GM23338 (cell line): ENCODE data around the gene LRP1B. TPM values are rescaled to one million over a fixed set of nuclear protein-coding genes. Genes with fewer than 3 reads are reported as not detected.
"Not testable (repeated sequence)": the region's sequence is repeated elsewhere in the genome, so short reads cannot be mapped to it uniquely, and the experiment has no call there.

ENCODE experiments used
- ATAC-seq: fragments of 200-7000 bp; cut with Tn5 transposase; 3 replicates; pipeline ENCODE4 v1.9.1; 2020
- DNase-seq: peaks from one replicate; pipeline ENCODE4 v3.0.0-alpha.2; 2015; ENCODE audit warnings: low spot score
- H2AFZ ChIP-seq: fragments of 200-600 bp; sonication (generic); 2 replicates; pipeline ENCODE4 v1.8.0; 2016; ENCODE audit warnings: antibody characterized with exemption, mild to moderate bottlenecking, moderate library complexity
- H3F3A ChIP-seq: fragments of 200-600 bp; sonication (generic); replicated peaks from 2 replicates; pipeline ENCODE4 v1.8.0; 2017; ENCODE audit warnings: antibody characterized with exemption, mixed run types, low read depth
- H3K27ac ChIP-seq: fragments of 200-600 bp; sonication (generic); 2 replicates; pipeline ENCODE4 v1.6.1; 2016; ENCODE audit warnings: low read depth
- H3K27me3 ChIP-seq: fragments of 200-600 bp; sonication (generic); 2 replicates; pipeline ENCODE4 v1.8.0; 2016; ENCODE audit warnings: mild to moderate bottlenecking, mixed run types, moderate library complexity; ENCODE audit not compliant: insufficient read depth
- H3K36me3 ChIP-seq: fragments of 200-600 bp; sonication (generic); 2 replicates; pipeline ENCODE4 v1.8.0; 2016; ENCODE audit warnings: mild to moderate bottlenecking; ENCODE audit not compliant: insufficient read depth
- H3K4me1 ChIP-seq: fragments of 200-600 bp; sonication (generic); 2 replicates; pipeline ENCODE4 v1.8.0; 2016; ENCODE audit warnings: mild to moderate bottlenecking, moderate library complexity; ENCODE audit not compliant: insufficient read depth
- H3K4me2 ChIP-seq: fragments of 200-600 bp; sonication (generic); 2 replicates; pipeline ENCODE4 v1.7.1; 2017; ENCODE audit warnings: mixed run types
- H3K4me3 ChIP-seq: fragments of 200-600 bp; sonication (generic); 2 replicates; pipeline ENCODE4 v1.6.1; 2016; ENCODE audit warnings: mixed run types
- H3K79me2 ChIP-seq: fragments of 200-600 bp; sonication (generic); replicated peaks from 2 replicates; pipeline ENCODE4 v1.8.0; 2017; ENCODE audit warnings: mild to moderate bottlenecking; ENCODE audit not compliant: insufficient read depth
- H3K9me2 ChIP-seq: fragments of 200-600 bp; sonication (generic); 2 replicates; pipeline ENCODE4 v1.8.0; 2017; ENCODE audit not compliant: insufficient read depth
- H4K20me1 ChIP-seq: fragments of 200-600 bp; sonication (generic); replicated peaks from 2 replicates; pipeline ENCODE4 v1.8.0; 2017; ENCODE audit warnings: mild to moderate bottlenecking; ENCODE audit not compliant: insufficient read depth
- H3K27ac Mint-ChIP-seq: 2 replicates; pipeline ENCODE4 v1.8.0; 2020; ENCODE audit warnings: inconsistent platforms, mild to moderate bottlenecking, moderate library complexity, mixed read lengths
- H3K27me3 Mint-ChIP-seq: 3 replicates; pipeline ENCODE4 v1.8.0; 2022; ENCODE audit warnings: low read depth, mild to moderate bottlenecking, moderate library complexity, mixed read lengths, inconsistent platforms; ENCODE audit not compliant: insufficient read depth, poor library complexity
- H3K36me3 Mint-ChIP-seq: 3 replicates; pipeline ENCODE4 v1.8.0; 2021; ENCODE audit warnings: low read depth, mild to moderate bottlenecking, inconsistent platforms, moderate library complexity, mixed read lengths
- H3K4me1 Mint-ChIP-seq: 3 replicates; pipeline ENCODE4 v1.8.0; 2020; ENCODE audit warnings: mild to moderate bottlenecking, inconsistent platforms, mixed read lengths
- H3K4me3 Mint-ChIP-seq: 3 replicates; pipeline ENCODE4 v1.8.0; 2021; ENCODE audit warnings: moderate library complexity, mild to moderate bottlenecking, inconsistent platforms, mixed read lengths
- H3K9me3 Mint-ChIP-seq: 3 replicates; pipeline ENCODE4 v1.8.0; 2020; ENCODE audit warnings: moderate library complexity, mild to moderate bottlenecking, inconsistent platforms, mixed read lengths
- CREB1 ChIP-seq: fragments of 250-450 bp; sonication (Bioruptor Pico); IDR thresholded peaks from 2 replicates; pipeline ENCODE4 v1.5.0; 2020; ENCODE audit warnings: low read depth, mild to moderate bottlenecking, moderate library complexity
- EZH2 ChIP-seq: fragments of 200-600 bp; sonication (generic); IDR thresholded peaks from one replicate; pipeline ENCODE4 v1.8.0; 2017; ENCODE audit warnings: antibody characterized with exemption, mild to moderate bottlenecking, low read depth; ENCODE audit not compliant: unreplicated experiment
- JUNB ChIP-seq: IDR thresholded peaks from one replicate; pipeline ENCODE4 v1.6.1; 2016; ENCODE audit warnings: antibody characterized with exemption; ENCODE audit not compliant: unreplicated experiment
- NANOG ChIP-seq: IDR thresholded peaks from 2 replicates; pipeline ENCODE4 v1.6.1; 2016; ENCODE audit warnings: antibody characterized with exemption, borderline replicate concordance
- POLR2AphosphoS5 ChIP-seq: IDR thresholded peaks from 2 replicates; pipeline ENCODE4 v1.6.1; 2016; ENCODE audit warnings: antibody characterized with exemption, low read depth
- STAT1 ChIP-seq: IDR thresholded peaks from one replicate; pipeline ENCODE4 v1.6.1; 2016; ENCODE audit warnings: antibody characterized with exemption; ENCODE audit not compliant: unreplicated experiment
- ZNF114 ChIP-seq: fragments of 250-450 bp; sonication (Bioruptor Pico); IDR thresholded peaks from 2 replicates; pipeline ENCODE4 v1.5.0; 2020; ENCODE audit warnings: mild to moderate bottlenecking, moderate library complexity
- polyA plus RNA-seq: library from polyadenylated mRNA; unstranded; fragments of >200 nt; fragmentation: Nextera tagmentation; extraction: Ambion mirVana; gene quantifications from 2 replicates; pipeline ENCODE4 v1.2.1, GENCODE V29; 2016
- total RNA-seq: library from RNA; depleted of rRNA; stranded (reverse); fragments of >200 nt; shearing (Covaris generic); gene quantifications from 2 replicates; pipeline ENCODE4 v1.2.3, GENCODE V29; 2014
- TF ChIP-seq, protein P1 (sequence below): fragments of 250-450 bp; sonication (Bioruptor Pico); IDR thresholded peaks from 2 replicates; pipeline ENCODE4 v1.5.0; 2020; ENCODE audit warnings: mild to moderate bottlenecking, moderate library complexity
- TF ChIP-seq, protein P2 (sequence below): IDR thresholded peaks from 2 replicates; pipeline ENCODE4 v1.6.1; 2016; ENCODE audit warnings: antibody characterized with exemption
- TF ChIP-seq, protein P3 (sequence below): IDR thresholded peaks from one replicate; pipeline ENCODE4 v1.6.1; 2018; ENCODE audit warnings: antibody characterized with exemption; ENCODE audit not compliant: unreplicated experiment
- TF ChIP-seq, protein P4 (sequence below), 2 experiments: fragments of 200-600 bp in 1 of 2; sonication (generic) in 1 of 2; conservative IDR thresholded peaks; 2 replicates each; pipeline versions ENCODE4 v1.5.1 to v1.6.1; 2016 to 2017; ENCODE audit warnings: antibody characterized with exemption in 2 of 2, low read depth in 2 of 2, mild to moderate bottlenecking in 2 of 2, moderate library complexity in 1 of 2

LRP1B gene
- total and polyA plus RNA-seq, 2 experiments from 2014 or later, result 0.15 to 0.97 TPM

DNA sequence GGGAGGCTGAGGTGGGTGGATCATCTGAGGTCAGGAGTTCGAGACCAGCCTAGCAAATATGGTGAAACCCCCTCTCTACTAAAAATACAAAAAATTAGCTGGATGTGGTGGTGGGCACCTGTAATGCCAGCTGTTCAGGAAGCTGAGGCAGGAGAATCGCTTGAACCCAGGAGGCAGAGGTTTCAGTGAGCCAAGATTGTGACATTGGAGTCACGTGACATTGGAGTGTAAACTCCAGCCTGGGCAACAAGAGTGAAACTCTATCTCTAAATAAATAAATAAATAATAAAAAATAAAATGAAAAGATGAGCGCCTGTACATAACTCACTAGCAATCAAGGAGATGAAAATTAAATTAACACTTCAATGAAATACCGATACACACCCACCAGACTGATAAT is 1853.5 kb downstream of the LRP1B start:
- not testable (repeated sequence) for H3K27ac Mint-ChIP-seq, H3K27me3 ChIP-seq, H2AFZ ChIP-seq, H3F3A ChIP-seq, H3K27ac ChIP-seq, H4K20me1 ChIP-seq, H3K9me3 Mint-ChIP-seq, H3K4me3 Mint-ChIP-seq, DNase-seq, ATAC-seq, H3K4me3 ChIP-seq, H3K9me2 ChIP-seq, H3K27me3 Mint-ChIP-seq, H3K4me2 ChIP-seq, H3K36me3 Mint-ChIP-seq, H3K79me2 ChIP-seq, H3K36me3 ChIP-seq
- peaks cover 14% of the 10 kb centered on the region for H3K4me1 Mint-ChIP-seq
- H3K4me1 ChIP-seq, result peaks cover 12% of the 10 kb centered on the region

DNA sequence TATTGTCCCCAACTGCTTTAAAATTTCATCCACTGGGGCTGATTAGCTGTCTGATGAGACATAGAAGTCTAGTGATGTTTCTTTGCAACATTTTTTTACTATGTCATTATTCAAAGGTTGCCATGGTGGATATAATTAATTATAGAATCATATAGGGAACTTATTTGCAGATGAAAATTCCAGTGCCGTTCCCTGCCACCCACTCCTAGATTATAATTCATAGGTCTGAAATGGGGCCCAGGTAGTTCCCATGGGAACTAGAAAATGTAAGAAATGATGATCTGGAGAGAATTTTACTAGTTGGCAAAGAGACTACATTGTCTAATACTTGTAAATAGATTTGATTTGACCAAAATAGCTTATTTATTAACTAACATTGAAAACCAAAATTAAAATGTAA is 1854.2 kb downstream of the LRP1B start:
- Mint-ChIP-seq H3K36me3 (no peaks in the 10 kb centered on the region), H3K4me1 (peaks cover 9% of the 10 kb centered on the region), H3K27me3 (no peaks in the 10 kb centered on the region), H3K9me3 (no peaks in the 10 kb centered on the region), H3K27ac (no peak overlapping the region), H3K4me3 (no peak overlapping the region)
- DNase-seq (no peak), ATAC-seq (no peak)
- Histone ChIP-seq H3K27me3 (no peaks in the 10 kb centered on the region), H3K36me3 (no peaks in the 10 kb centered on the region), H3K27ac (no peak overlapping the region), H3K4me3 (no peak overlapping the region), H3F3A (no peaks in the 10 kb centered on the region), H3K4me2 (no peak overlapping the region), H3K4me1 (peaks cover 7% of the 10 kb centered on the region), H3K79me2 (no peaks in the 10 kb centered on the region), H4K20me1 (no peaks in the 10 kb centered on the region), H3K9me2 (no peaks in the 10 kb centered on the region), H2AFZ (no peak overlapping the region)
- TF ChIP-seq STAT1 (no peak), POLR2AphosphoS5 (no peak), EZH2 (no peak), JUNB (no peak), ZNF114 (CRISPR knock-in tag) (no peak), NANOG (no peak), CREB1 (CRISPR knock-in tag) (no peak)
- TF ChIP-seq, protein P1, sequence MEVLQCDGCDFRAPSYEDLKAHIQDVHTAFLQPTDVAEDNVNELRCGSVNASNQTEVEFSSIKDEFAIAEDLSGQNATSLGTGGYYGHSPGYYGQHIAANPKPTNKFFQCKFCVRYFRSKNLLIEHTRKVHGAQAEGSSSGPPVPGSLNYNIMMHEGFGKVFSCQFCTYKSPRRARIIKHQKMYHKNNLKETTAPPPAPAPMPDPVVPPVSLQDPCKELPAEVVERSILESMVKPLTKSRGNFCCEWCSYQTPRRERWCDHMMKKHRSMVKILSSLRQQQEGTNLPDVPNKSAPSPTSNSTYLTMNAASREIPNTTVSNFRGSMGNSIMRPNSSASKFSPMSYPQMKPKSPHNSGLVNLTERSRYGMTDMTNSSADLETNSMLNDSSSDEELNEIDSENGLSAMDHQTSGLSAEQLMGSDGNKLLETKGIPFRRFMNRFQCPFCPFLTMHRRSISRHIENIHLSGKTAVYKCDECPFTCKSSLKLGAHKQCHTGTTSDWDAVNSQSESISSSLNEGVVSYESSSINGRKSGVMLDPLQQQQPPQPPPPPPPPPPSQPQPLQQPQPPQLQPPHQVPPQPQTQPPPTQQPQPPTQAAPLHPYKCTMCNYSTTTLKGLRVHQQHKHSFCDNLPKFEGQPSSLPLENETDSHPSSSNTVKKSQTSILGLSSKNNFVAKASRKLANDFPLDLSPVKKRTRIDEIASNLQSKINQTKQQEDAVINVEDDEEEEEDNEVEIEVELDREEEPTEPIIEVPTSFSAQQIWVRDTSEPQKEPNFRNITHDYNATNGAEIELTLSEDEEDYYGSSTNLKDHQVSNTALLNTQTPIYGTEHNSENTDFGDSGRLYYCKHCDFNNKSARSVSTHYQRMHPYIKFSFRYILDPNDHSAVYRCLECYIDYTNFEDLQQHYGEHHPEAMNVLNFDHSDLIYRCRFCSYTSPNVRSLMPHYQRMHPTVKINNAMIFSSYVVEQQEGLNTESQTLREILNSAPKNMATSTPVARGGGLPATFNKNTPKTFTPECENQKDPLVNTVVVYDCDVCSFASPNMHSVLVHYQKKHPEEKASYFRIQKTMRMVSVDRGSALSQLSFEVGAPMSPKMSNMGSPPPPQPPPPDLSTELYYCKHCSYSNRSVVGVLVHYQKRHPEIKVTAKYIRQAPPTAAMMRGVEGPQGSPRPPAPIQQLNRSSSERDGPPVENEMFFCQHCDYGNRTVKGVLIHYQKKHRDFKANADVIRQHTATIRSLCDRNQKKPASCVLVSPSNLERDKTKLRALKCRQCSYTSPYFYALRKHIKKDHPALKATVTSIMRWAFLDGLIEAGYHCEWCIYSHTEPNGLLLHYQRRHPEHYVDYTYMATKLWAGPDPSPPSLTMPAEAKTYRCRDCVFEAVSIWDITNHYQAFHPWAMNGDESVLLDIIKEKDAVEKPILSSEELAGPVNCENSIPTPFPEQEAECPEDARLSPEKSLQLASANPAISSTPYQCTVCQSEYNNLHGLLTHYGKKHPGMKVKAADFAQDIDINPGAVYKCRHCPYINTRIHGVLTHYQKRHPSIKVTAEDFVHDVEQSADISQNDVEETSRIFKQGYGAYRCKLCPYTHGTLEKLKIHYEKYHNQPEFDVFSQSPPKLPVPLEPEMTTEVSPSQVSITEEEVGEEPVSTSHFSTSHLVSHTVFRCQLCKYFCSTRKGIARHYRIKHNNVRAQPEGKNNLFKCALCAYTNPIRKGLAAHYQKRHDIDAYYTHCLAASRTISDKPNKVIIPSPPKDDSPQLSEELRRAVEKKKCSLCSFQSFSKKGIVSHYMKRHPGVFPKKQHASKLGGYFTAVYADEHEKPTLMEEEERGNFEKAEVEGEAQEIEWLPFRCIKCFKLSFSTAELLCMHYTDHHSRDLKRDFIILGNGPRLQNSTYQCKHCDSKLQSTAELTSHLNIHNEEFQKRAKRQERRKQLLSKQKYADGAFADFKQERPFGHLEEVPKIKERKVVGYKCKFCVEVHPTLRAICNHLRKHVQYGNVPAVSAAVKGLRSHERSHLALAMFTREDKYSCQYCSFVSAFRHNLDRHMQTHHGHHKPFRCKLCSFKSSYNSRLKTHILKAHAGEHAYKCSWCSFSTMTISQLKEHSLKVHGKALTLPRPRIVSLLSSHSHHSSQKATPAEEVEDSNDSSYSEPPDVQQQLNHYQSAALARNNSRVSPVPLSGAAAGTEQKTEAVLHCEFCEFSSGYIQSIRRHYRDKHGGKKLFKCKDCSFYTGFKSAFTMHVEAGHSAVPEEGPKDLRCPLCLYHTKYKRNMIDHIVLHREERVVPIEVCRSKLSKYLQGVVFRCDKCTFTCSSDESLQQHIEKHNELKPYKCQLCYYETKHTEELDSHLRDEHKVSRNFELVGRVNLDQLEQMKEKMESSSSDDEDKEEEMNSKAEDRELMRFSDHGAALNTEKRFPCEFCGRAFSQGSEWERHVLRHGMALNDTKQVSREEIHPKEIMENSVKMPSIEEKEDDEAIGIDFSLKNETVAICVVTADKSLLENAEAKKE, result no peak
- TF ChIP-seq, protein P2, sequence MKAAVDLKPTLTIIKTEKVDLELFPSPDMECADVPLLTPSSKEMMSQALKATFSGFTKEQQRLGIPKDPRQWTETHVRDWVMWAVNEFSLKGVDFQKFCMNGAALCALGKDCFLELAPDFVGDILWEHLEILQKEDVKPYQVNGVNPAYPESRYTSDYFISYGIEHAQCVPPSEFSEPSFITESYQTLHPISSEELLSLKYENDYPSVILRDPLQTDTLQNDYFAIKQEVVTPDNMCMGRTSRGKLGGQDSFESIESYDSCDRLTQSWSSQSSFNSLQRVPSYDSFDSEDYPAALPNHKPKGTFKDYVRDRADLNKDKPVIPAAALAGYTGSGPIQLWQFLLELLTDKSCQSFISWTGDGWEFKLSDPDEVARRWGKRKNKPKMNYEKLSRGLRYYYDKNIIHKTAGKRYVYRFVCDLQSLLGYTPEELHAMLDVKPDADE, result no peak
- TF ChIP-seq, protein P3, sequence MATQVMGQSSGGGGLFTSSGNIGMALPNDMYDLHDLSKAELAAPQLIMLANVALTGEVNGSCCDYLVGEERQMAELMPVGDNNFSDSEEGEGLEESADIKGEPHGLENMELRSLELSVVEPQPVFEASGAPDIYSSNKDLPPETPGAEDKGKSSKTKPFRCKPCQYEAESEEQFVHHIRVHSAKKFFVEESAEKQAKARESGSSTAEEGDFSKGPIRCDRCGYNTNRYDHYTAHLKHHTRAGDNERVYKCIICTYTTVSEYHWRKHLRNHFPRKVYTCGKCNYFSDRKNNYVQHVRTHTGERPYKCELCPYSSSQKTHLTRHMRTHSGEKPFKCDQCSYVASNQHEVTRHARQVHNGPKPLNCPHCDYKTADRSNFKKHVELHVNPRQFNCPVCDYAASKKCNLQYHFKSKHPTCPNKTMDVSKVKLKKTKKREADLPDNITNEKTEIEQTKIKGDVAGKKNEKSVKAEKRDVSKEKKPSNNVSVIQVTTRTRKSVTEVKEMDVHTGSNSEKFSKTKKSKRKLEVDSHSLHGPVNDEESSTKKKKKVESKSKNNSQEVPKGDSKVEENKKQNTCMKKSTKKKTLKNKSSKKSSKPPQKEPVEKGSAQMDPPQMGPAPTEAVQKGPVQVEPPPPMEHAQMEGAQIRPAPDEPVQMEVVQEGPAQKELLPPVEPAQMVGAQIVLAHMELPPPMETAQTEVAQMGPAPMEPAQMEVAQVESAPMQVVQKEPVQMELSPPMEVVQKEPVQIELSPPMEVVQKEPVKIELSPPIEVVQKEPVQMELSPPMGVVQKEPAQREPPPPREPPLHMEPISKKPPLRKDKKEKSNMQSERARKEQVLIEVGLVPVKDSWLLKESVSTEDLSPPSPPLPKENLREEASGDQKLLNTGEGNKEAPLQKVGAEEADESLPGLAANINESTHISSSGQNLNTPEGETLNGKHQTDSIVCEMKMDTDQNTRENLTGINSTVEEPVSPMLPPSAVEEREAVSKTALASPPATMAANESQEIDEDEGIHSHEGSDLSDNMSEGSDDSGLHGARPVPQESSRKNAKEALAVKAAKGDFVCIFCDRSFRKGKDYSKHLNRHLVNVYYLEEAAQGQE, result no peak
- TF ChIP-seq, protein P4, sequence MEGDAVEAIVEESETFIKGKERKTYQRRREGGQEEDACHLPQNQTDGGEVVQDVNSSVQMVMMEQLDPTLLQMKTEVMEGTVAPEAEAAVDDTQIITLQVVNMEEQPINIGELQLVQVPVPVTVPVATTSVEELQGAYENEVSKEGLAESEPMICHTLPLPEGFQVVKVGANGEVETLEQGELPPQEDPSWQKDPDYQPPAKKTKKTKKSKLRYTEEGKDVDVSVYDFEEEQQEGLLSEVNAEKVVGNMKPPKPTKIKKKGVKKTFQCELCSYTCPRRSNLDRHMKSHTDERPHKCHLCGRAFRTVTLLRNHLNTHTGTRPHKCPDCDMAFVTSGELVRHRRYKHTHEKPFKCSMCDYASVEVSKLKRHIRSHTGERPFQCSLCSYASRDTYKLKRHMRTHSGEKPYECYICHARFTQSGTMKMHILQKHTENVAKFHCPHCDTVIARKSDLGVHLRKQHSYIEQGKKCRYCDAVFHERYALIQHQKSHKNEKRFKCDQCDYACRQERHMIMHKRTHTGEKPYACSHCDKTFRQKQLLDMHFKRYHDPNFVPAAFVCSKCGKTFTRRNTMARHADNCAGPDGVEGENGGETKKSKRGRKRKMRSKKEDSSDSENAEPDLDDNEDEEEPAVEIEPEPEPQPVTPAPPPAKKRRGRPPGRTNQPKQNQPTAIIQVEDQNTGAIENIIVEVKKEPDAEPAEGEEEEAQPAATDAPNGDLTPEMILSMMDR (conservative IDR thresholded peaks at IDR 0.05; ENCODE audit: low read depth in 2 of 2), result no peak
